HG02938 (cell line): ENCODE data around the gene PTPRR.

ENCODE experiments used
- ATAC-seq: cut with Tn5 transposase; IDR thresholded peaks from one replicate; pipeline ENCODE4 v1.9.1; 2021; ENCODE audit warnings: mild to moderate bottlenecking, moderate library complexity; ENCODE audit not compliant: unreplicated experiment

Gene PTPRR

GRCh38 chr12:70919176-70919575 lies 1.4 kb downstream of the PTPRR start:
- no peak for ATAC-seq

GRCh38 chr12:70918321-70918720 lies 2.2 kb downstream of the PTPRR start:
- ATAC-seq: no peak

GRCh38 chr12:70910666-70911065 lies 9.9 kb downstream of the PTPRR start:
- ATAC-seq: no peak

GRCh38 chr12:70908978-70909377 lies 11.6 kb downstream of the PTPRR start:
- ATAC-seq: no peak

GRCh38 chr12:70907412-70907811 lies 13.1 kb downstream of the PTPRR start:
- no peak for ATAC-seq

GRCh38 chr12:70895956-70896355 lies 24.6 kb downstream of the PTPRR start:
- no peak for ATAC-seq

- ATAC-seq: no peak
Measured at GRCh38 chr12:70892593-70892992, 27.9 kb downstream of the PTPRR start.

- ATAC-seq: no peak
Measured at GRCh38 chr12:70890895-70891832, 29.4 kb downstream of the PTPRR start.

GRCh38 chr12:70885956-70886355 lies 34.6 kb downstream of the PTPRR start:
- ATAC-seq: no peak

- ATAC-seq: no peak
Measured at GRCh38 chr12:70883855-70884254, 36.7 kb downstream of the PTPRR start.

GRCh38 chr12:70880744-70881143 lies 39.8 kb downstream of the PTPRR start:
- ATAC-seq: no peak

- no peak for ATAC-seq
Measured at GRCh38 chr12:70876952-70877351, 43.6 kb downstream of the PTPRR start.

- ATAC-seq: no peak
Measured at GRCh38 chr12:70875628-70876027, 44.9 kb downstream of the PTPRR start.

- ATAC-seq: no peak
Measured at GRCh38 chr12:70854881-70855568, 65.5 kb downstream of the PTPRR start.

GRCh38 chr12:70854138-70854537 lies 66.4 kb downstream of the PTPRR start:
- ATAC-seq: no peak

GRCh38 chr12:70853326-70853725 lies 67.2 kb downstream of the PTPRR start:
- ATAC-seq: no peak

- ATAC-seq: no peak
Measured at GRCh38 chr12:70852416-70853150, 68.0 kb downstream of the PTPRR start.

- ATAC-seq: no peak
Measured at GRCh38 chr12:70849265-70849960, 71.1 kb downstream of the PTPRR start.

GRCh38 chr12:70847871-70848270 lies 72.7 kb downstream of the PTPRR start:
- no peak for ATAC-seq

GRCh38 chr12:70845268-70845667 lies 75.3 kb downstream of the PTPRR start:
- no peak for ATAC-seq

GRCh38 chr12:70843363-70843762 lies 77.2 kb downstream of the PTPRR start:
- no peak for ATAC-seq
